ENCODE measurements around the gene ADM.

DNA sequence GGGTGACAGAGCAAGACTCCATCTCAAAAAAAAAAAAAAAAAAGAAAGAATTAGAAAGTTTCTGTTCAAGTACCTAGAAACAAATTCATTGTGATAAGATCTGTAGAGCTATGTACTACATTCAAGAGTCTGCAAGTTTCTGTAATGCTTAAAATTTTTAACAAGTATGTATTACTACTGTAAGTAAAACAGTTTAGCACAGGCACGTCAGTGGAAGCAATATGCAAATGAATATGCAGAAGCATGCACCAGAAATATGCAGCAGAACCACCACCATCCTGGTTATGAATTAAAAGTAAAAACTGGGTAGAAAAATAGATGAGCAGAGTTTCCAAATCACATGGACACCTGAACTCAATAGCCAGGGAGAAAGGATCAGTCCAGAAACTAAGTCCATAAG lies 30.1 kb upstream of the ADM start:
- no peak for TF ChIP-seq POLR2AphosphoS5 (IDR thresholded peaks at IDR 0.05; ENCODE audit: low read depth, low read length)
- TF ChIP-seq POLR2A (IDR thresholded peaks at IDR 0.05; ENCODE audit: low read depth, low read length), result no peak

Data from GM12892 (cell line).